ENCODE measurements around the gene GJA3. TPM values are rescaled to one million over a fixed set of nuclear protein-coding genes. Genes with fewer than 3 reads are reported as not detected.
A peak's percentile ranks its signal among the peaks of the same experiment; 100 is the strongest.

GJA3 gene
- total RNA-seq, 2 experiments from 2014 or later = not detected

DNA sequence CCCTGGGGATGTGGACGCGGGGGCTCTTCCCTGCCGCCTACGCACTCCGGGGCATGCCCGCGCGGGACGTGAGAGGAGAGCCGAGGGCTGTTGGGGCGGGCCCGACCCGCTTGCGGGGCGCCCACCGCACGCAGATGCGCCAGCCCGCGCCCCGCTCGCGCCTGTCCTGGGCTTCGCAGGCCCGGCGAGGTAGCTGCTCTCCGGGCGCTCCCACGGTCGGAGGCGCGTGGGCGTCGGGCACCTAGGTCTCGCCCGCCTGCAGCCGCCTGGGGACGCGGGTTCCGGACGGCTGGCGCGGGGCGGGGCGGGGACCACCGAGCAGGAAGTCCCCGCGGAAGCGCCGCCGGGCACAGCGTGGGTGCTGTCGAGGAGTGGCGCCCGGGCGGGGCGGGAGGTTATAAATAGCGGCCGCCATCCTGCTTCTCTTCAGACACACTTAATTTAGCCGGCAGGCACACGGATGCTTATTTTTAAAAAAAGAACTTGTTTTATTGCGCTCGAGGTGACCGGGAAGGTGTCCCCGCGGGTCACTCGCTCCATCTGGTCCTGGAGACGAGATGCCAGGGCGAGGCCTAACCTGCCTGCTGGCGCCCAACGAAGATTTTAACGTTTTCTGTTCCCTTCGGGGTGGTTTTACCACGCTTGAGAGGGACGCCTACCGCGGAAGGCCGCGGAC is 561 bp upstream of the GJA3 start:
- Histone ChIP-seq H3K27me3 (ENCODE audit: control insufficient read depth in 1 of 2, insufficient read depth in 2 of 2, low read length in 2 of 2) (peaks cover 29 to 52% of the 10 kb centered on the region in 2 experiments), H3K4me3 (ENCODE audit: low read length) (peak overlapping the region; percentile 40), H3K27ac (ENCODE audit: low read depth in 1 of 2, low read length in 2 of 2) (no peak overlapping the region), H3K9me3 (ENCODE audit: control insufficient read depth in 1 of 2, insufficient read depth in 1 of 2, low read length in 2 of 2) (no peaks in the 10 kb centered on the region), H3K4me1 (ENCODE audit: insufficient read depth, low read length) (peaks cover 17% of the 10 kb centered on the region), H3K36me3 (ENCODE audit: insufficient read depth, low read length) (no peaks in the 10 kb centered on the region)
- POLR2A ChIA-PET = interaction anchor here (0.8 to 1.4 kb wide), 4 partner anchors 33 to 71 kb away, joined by 3 to 5 read pairs (median 4); no protein-coding TSS in a partner anchor
- H3K36me3 Mint-ChIP-seq (ENCODE audit: low read depth) = no peaks in the 10 kb centered on the region
- TF ChIP-seq CTCF (IDR thresholded peaks at IDR 0.05) = no peak
- ATAC-seq (ENCODE audit: poor library complexity) (peak; percentile 51), DNase-seq (peak in 12 of 14 experiments; percentile 8 to 70 (median 42))
- no peak overlapping the region for H3K27ac Mint-ChIP-seq
- H3K27me3 Mint-ChIP-seq = peaks cover 53% of the 10 kb centered on the region
- H3K4me1 Mint-ChIP-seq (ENCODE audit: low read depth) = peaks cover 23% of the 10 kb centered on the region
- no peaks in the 10 kb centered on the region for H3K9me3 Mint-ChIP-seq
- CTCF ChIA-PET = no interaction called here
- H3K4me3 Mint-ChIP-seq = peak overlapping the region; percentile 81
- intact Hi-C loops (cut with DNase I, micrococcal nuclease) = loop anchor here (5.0 kb wide), 3 partner anchors 34 to 234 kb away; no protein-coding TSS in a partner anchor

GRCh38 chr13:20159646-20160305 is 1.1 kb downstream of the GJA3 start:
- intact Hi-C loops (cut with DNase I, micrococcal nuclease) = loop anchor here (5.0 kb wide), 3 partner anchors 32 to 232 kb away; no protein-coding TSS in a partner anchor
- peak overlapping the region; percentile 90 for H3K4me3 Mint-ChIP-seq
- Histone ChIP-seq H3K27me3 (ENCODE audit: control insufficient read depth in 1 of 2, insufficient read depth in 2 of 2, low read length in 2 of 2) (peaks cover 30 to 38% of the 10 kb centered on the region in 2 experiments), H3K27ac (ENCODE audit: low read depth in 1 of 2, low read length in 2 of 2) (no peak overlapping the region), H3K4me3 (ENCODE audit: low read length) (no peak overlapping the region), H3K36me3 (ENCODE audit: insufficient read depth, low read length) (no peaks in the 10 kb centered on the region), H3K9me3 (ENCODE audit: control insufficient read depth in 1 of 2, insufficient read depth in 1 of 2, low read length in 2 of 2) (no peaks in the 10 kb centered on the region), H3K4me1 (ENCODE audit: insufficient read depth, low read length) (peaks cover 17% of the 10 kb centered on the region)
- no peak for TF ChIP-seq CTCF (IDR thresholded peaks at IDR 0.05)
- ATAC-seq (ENCODE audit: poor library complexity) (no peak), DNase-seq (no peak)
- H3K27me3 Mint-ChIP-seq = peaks cover 41% of the 10 kb centered on the region
- no peak overlapping the region for H3K27ac Mint-ChIP-seq
- CTCF ChIA-PET = interaction anchor here (0.7 to 0.8 kb wide), 2 partner anchors 32 to 98 kb away, joined by 3 read pairs; no protein-coding TSS in a partner anchor
- no peaks in the 10 kb centered on the region for H3K9me3 Mint-ChIP-seq
- POLR2A ChIA-PET = interaction anchor here (0.6 to 1.9 kb wide), 3 partner anchors 37 to 157 kb away, joined by 3 to 7 read pairs (median 3); no protein-coding TSS in a partner anchor
- no peaks in the 10 kb centered on the region for H3K36me3 Mint-ChIP-seq (ENCODE audit: low read depth)
- peaks cover 23% of the 10 kb centered on the region for H3K4me1 Mint-ChIP-seq (ENCODE audit: low read depth)

DNA sequence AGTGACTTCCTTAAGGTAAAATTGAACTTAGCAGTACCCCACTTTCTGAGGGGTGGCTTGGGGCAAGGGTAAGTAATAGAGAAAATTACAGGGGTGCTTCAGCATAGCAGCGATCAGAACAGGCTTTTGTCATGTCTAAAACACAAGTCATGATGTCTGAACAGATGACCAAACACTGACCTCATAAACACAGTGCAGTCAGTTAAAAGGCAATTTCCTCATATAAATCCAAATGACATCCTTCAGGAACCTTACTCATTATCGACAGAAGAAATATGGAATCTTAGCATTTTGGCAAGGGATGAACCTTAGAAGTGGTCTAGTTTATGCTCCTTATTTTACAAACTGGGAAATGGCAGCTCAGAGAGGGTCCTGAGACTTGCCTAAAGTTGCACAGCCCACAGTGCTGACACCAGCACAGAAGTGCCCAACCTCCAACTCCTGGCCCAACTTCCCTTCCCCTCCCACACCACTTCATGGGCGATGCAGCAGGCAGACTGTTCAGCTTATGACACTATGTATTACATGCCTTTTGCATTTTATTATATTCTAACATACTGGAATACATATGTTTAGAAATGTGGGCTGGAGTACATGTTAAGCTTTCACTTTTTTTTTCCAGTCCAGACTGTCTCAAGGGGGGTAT is 3.6 kb downstream of the GJA3 start:
- ATAC-seq (ENCODE audit: poor library complexity) (no peak), DNase-seq (no peak)
- peaks cover 51% of the 10 kb centered on the region for H3K27me3 Mint-ChIP-seq
- no peak overlapping the region for H3K4me3 ChIP-seq (ENCODE audit: low read length)
- intact Hi-C loops (cut with DNase I, micrococcal nuclease) = no loop called here
- H3K4me1 ChIP-seq (ENCODE audit: insufficient read depth, low read length) = peaks cover 17% of the 10 kb centered on the region
- no peaks in the 10 kb centered on the region for H3K9me3 Mint-ChIP-seq
- H3K36me3 Mint-ChIP-seq (ENCODE audit: low read depth) = no peaks in the 10 kb centered on the region
- TF ChIP-seq CTCF (IDR thresholded peaks at IDR 0.05) = no peak
- H3K4me1 Mint-ChIP-seq (ENCODE audit: low read depth) = peaks cover 17% of the 10 kb centered on the region
- no peaks in the 10 kb centered on the region for H3K36me3 ChIP-seq (ENCODE audit: insufficient read depth, low read length)
- H3K27ac Mint-ChIP-seq = no peak overlapping the region
- POLR2A ChIA-PET = no interaction called here
- CTCF ChIA-PET = no interaction called here
- H3K27ac ChIP-seq (ENCODE audit: low read depth in 1 of 2, low read length in 2 of 2) = no peak overlapping the region
- peaks cover 30 to 38% of the 10 kb centered on the region in 2 experiments for H3K27me3 ChIP-seq (ENCODE audit: control insufficient read depth in 1 of 2, insufficient read depth in 2 of 2, low read length in 2 of 2)
- no peaks in the 10 kb centered on the region for H3K9me3 ChIP-seq (ENCODE audit: control insufficient read depth in 1 of 2, insufficient read depth in 1 of 2, low read length in 2 of 2)
- H3K4me3 Mint-ChIP-seq = no peak overlapping the region

All from CD4-positive, alpha-beta T cell (primary cell).